GM13977 (cell line): ENCODE data around the gene CDIP1.

Experiments used
- DNase-seq: peaks from one replicate; pipeline ENCODE4 v3.0.0; 2012; ENCODE audit warnings: low spot score
- in situ Hi-C: fragments of 300-500 bp; cut with MboI; formaldehyde crosslinking; loops from one replicate; pipeline ENCODE4 v1.12.0; 2022; ENCODE audit warnings: low sequenced_read_pairs, low pct_unique_long_range_greater_than_20kb, mixed read lengths, inconsistent platforms; ENCODE audit not compliant: unreplicated experiment
- TF ChIP-seq, protein P1 (sequence below): IDR thresholded peaks from 2 replicates; pipeline ENCODE4 v1.5.1; 2012; ENCODE audit warnings: mild to moderate bottlenecking, control low read depth; ENCODE audit not compliant: insufficient read depth; ENCODE audit errors: extremely low read depth, missing control alignments

Gene CDIP1

DNA sequence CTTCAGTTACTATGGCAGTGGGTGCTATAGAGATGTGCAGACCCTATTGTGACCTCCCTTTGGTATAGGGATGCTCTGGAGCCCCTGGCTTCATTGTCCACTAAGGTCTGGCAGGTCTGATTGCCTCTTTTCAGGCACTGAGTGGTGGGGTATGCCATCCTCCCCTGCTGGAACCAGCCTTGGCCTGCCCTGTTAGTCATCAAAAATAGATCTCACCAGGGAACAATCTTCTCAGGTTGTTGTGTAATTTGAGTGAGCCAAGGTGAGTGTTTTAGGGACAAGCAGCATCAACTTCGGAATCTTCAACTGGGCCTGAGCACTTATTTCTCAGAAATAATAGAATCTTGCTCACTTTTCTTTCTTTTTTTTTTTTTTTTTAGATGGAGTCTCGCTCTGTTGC is 42.8 kb downstream of the CDIP1 start:
- in situ Hi-C loops: no loop called here
- TF ChIP-seq, protein P1, sequence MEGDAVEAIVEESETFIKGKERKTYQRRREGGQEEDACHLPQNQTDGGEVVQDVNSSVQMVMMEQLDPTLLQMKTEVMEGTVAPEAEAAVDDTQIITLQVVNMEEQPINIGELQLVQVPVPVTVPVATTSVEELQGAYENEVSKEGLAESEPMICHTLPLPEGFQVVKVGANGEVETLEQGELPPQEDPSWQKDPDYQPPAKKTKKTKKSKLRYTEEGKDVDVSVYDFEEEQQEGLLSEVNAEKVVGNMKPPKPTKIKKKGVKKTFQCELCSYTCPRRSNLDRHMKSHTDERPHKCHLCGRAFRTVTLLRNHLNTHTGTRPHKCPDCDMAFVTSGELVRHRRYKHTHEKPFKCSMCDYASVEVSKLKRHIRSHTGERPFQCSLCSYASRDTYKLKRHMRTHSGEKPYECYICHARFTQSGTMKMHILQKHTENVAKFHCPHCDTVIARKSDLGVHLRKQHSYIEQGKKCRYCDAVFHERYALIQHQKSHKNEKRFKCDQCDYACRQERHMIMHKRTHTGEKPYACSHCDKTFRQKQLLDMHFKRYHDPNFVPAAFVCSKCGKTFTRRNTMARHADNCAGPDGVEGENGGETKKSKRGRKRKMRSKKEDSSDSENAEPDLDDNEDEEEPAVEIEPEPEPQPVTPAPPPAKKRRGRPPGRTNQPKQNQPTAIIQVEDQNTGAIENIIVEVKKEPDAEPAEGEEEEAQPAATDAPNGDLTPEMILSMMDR: no peak
- no peak for DNase-seq

DNA sequence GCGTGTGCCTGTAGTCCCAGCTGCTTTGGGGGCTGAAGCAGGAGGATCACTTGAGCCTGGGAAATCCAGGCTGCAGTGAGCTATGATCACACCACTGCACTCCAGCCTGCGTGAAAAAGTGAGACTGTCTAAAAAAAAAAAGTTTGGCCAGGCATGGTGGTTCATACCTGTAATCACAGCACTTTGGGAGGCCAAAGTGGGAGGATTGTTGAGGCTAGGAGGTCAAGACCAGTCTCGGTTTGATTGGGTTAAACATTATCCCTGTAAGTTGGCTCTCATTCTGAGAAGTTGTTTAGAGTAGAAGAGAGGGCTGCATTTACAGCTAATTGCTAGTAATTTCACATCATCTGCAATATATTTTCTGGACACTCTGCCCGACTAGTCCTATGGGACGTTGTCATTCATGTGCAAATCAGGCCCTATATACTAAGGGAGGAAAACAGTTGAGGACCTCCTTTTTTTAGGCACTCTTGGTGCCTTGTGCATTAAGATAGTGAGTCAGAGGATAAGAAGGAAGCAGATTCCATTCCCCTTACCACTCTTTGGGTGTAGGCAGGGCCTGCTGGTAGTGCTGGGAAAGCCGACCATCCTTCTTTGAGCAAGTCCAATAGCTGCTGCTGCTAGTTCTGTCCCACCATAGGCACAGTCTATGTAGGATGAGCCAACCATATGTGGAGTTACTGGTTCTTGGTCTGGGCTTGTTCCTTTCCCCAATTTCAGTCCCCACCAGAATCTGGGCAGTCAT is 43.7 kb downstream of the CDIP1 start:
- no peak for DNase-seq
- TF ChIP-seq, protein P1: no peak
- in situ Hi-C loops: no loop called here

DNA sequence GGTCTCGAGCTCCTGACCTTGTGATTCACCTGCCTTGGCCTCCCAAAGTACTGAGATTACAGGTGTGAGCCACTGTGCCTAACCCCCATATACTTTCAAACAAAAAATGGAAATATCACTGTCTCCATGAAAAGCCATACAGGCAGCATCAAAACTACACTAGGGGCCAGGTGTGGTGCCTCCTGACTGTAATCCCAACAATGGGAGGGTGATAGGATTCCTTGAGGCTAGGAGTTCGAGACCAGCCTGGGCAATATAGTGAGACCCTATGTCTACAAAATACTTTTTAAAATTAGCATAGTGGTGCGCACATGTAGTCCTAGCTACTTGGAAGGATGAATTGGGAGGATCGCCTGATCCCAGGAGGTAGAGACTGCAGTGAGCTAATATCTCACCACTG is 46.7 kb downstream of the CDIP1 start:
- DNase-seq: no peak
- TF ChIP-seq, protein P1: no peak
- in situ Hi-C loops: no loop called here

DNA sequence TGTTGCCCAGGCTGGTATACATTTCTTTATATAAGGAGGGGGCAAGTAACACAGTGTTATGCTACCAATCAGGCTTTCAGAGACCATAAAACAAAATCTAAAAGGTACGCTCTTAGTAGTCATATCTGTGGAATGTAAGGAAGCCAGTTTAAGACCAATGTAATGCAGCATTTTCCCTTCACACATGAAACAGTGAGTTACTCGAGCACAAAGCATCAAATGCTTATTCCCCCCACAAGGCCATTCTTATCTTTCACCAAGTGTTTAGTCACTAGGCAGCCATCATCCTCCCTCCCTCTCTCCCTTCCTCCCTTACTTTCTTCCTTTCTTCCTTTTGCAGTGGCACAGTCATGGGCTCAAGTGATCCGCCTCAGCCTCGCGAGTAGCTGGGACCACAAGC is 49.5 kb downstream of the CDIP1 start:
- TF ChIP-seq, protein P1: no peak
- no peak for DNase-seq
- in situ Hi-C loops: no loop called here

DNA sequence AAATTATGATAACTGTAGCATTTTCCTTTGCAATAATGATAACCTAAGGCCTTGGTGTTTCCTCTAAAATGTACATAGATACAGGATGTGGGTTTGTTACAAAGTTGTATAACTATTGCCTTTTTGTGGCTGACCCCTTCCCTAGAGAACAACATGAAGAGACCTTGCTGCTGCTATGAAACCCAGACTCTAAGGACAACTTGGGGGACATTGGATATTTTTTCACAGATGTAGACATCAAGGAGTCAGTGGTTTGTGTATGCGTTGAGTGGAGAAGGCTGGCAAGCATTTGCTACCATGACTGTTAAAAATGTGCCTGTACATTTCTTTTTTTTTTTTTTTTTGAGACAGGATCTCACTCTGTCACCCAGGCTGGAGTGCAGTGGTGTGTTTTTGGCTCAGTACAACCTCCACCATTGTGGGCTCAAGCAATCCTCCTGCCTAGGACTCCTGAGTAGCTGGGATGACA is 50.0 kb downstream of the CDIP1 start:
- TF ChIP-seq, protein P1: no peak
- DNase-seq: no peak
- in situ Hi-C loops: no loop called here

DNA sequence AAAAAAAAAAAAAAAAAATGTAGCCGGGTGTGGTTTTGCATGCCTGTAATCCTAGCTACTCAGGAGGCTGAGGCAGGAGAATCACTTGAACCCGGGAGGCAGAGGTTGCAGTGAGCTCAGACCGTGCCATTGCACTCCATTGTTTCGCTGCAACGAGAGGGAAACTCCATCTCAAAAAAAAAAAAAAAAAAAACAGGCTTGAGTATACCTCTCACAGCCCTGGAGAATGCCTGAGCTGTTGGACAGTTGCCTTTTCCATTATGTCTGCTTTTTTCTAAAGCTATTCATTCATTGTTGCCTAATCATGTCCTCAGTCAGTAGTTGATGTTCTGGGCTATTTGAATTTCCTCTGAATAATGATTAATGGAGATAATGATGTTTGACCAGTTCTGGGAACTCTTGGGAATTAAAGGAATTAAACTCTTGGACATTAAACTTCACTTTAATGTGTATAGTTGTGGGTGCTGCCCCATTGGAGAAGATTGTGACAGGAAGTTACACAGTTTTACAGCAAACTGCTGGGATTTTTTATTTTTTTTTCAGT is 50.5 kb downstream of the CDIP1 start:
- in situ Hi-C loops: no loop called here
- no peak for DNase-seq
- TF ChIP-seq, protein P1: no peak
